ENCODE results near the gene NUPR2. TPM values are rescaled to one million over a fixed set of nuclear protein-coding genes. Genes with fewer than 3 reads are reported as not detected.
"Not testable (repeated sequence)": the region's sequence is repeated elsewhere in the genome, so short reads cannot be mapped to it uniquely, and the experiment has no call there.

NUPR2 gene
- not detected for polyA plus RNA-seq (2013, experiment 1 of 2)
- polyA plus RNA-seq (2013, experiment 2 of 2): not detected

DNA sequence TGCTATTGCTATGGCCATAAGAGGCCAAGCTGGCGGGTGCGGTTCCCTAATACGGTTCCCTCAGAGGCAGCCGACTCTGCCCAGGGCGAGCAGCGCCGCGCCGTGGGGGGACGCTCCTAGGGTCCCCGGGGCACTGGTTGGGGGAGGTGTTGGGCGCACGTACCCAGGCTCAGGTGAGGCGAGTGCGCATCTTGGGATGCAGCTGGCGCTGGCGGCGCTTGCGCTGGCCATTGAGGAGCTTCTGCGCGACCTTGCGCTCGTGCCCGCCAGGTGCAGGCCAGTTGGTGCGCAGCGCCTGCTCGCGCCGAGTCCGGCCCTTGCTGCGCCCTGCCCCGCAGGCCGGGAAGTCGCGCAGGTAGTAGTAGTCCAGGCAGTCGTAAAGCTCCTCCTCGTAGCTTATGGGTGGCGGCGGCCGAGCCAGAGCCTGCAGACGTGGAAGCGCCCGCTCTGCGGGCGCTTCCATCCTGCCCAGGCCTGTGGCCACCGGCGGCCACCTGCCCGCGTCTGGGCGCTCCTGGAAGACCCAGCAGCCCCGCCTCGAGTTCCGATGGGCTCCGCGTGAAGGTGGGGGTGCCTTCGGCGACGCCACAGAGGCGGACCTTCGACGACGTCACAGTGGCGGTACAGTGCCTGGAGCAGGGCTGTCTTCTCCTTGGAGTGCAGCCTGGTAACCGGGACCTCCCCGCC is at the start of gene NUPR2:
Gene NUPR2 (minus strand): TSS at position 566 of the 687 bp plus-strand sequence. CDS start 103 bp downstream, at position 463.
- Histone ChIP-seq H3K18ac (ENCODE audit: low read depth in 1 of 2, low read length in 2 of 2) (no peak within 1 kb of the TSS), H3K14ac (ENCODE audit: low read length in 2 of 2) (no peak within 1 kb of the TSS), H3K23ac (ENCODE audit: low read length in 2 of 2) (no peak within 1 kb of the TSS), H3K4ac (ENCODE audit: low read depth in 1 of 2, low read length in 2 of 2) (no peak within 1 kb of the TSS), H2BK120ac (ENCODE audit: low read depth, low read length) (no peak within 1 kb of the TSS), H4K91ac (ENCODE audit: low read length) (no peak within 1 kb of the TSS), H2BK12ac (ENCODE audit: low read length in 2 of 2) (no peak within 1 kb of the TSS), H3K4me1 (ENCODE audit: control insufficient read depth, insufficient read depth, low read depth, low read length) (no peaks in the 10 kb centered on the region), H2AK5ac (ENCODE audit: low read length, severe bottlenecking) (no peak within 1 kb of the TSS), H3K27ac (ENCODE audit: low read length, poor library complexity, severe bottlenecking) (no peak within 1 kb of the TSS), H3K4me3 (ENCODE audit: insufficient read depth in 1 of 2, low read depth in 1 of 2, low read length in 2 of 2) (no peak within 1 kb of the TSS), H3K9ac (ENCODE audit: low read length) (no peak within 1 kb of the TSS), H3K27me3 (ENCODE audit: control insufficient read depth in 1 of 2, insufficient read depth in 1 of 2, low read length in 2 of 2) (peaks cover 0 to 5% of the 10 kb centered on the region in 2 experiments), H2AFZ (ENCODE audit: low read depth, low read length) (no peak within 1 kb of the TSS), H2BK5ac (ENCODE audit: low read depth, low read length, poor library complexity, severe bottlenecking) (no peak within 1 kb of the TSS), H3K36me3 (ENCODE audit: control insufficient read depth in 1 of 2, insufficient read depth in 2 of 2, low read depth in 1 of 2, low read length in 2 of 2) (no peaks in the 10 kb centered on the region), H2BK15ac (ENCODE audit: low read depth, poor library complexity, severe bottlenecking) (no peak within 1 kb of the TSS), H3K4me2 (ENCODE audit: low read length, poor library complexity, severe bottlenecking) (no peak within 1 kb of the TSS), H3K9me3 (ENCODE audit: control insufficient read depth, low read length) (no peaks in the 10 kb centered on the region), H4K8ac (ENCODE audit: low read length) (no peak within 1 kb of the TSS), H3K79me1 (replicated peaks; ENCODE audit: low read length, poor library complexity, severe bottlenecking) (no peaks in the 10 kb centered on the region)
- 93% methylated on average over 65 of the region's 65 CpGs for WGBS
- no peak for DNase-seq

DNA sequence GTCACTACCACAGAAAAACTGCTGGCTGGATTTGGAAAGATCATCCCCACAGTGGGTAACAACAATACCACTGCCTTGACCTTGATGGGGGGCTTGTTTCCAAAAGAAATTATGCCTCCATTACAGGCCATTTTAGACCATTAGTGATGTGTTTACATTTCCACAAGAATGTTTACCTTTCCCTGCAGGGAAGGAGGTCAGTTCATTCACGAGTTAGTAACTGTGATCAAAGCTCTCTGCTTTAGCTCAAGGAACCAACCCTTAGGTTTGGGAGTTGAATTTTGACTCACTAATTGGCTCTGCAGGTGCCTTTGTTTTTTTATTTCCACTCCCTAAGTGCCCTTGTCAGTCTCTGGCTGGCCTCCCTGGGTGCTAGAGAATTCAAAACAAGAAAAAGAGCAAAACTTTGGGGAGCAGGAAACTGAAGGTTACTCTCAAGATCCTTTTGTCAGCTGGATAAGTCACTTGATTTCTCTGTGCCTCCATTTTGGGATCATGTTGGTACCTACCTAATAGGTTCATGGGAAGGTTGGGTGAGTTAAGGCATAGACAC is 41.1 kb upstream of the NUPR2 start:
- no peak overlapping the region for H2BK5ac ChIP-seq (ENCODE audit: low read depth, low read length, poor library complexity, severe bottlenecking)

DNA sequence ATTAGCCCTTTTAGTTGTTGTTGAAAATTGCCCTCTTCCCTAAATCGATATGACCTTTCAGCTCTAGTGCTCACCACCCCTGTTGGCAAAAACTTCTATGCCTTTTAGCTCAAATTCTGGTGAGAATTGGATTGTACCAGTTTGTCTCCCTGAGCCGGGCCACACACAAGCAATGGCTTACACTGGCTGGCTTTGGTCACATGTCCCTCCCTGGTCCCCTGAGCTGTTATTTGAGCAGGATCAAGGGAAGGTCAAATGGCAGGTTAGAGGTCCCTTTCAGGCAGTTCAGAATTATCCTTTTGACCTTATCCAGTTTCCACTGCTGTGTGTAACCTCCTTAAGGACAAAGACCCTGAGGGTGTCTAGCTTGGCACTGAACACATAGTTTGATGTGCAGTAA is 14.8 kb upstream of the NUPR2 start:
- not testable (repeated sequence) for H2AFZ ChIP-seq (ENCODE audit: low read depth, low read length); H3K4me3 ChIP-seq (ENCODE audit: insufficient read depth in 1 of 2, low read depth in 1 of 2, low read length in 2 of 2); H2AK5ac ChIP-seq (ENCODE audit: low read length, severe bottlenecking); H2BK12ac ChIP-seq (ENCODE audit: low read length in 2 of 2); H3K23ac ChIP-seq (ENCODE audit: low read length in 2 of 2); H2BK120ac ChIP-seq (ENCODE audit: low read depth, low read length); H2BK5ac ChIP-seq (ENCODE audit: low read depth, low read length, poor library complexity, severe bottlenecking); H3K18ac ChIP-seq (ENCODE audit: low read depth in 1 of 2, low read length in 2 of 2); H4K91ac ChIP-seq (ENCODE audit: low read length); H3K27me3 ChIP-seq (ENCODE audit: control insufficient read depth in 1 of 2, insufficient read depth in 1 of 2, low read length in 2 of 2); H2BK15ac ChIP-seq (ENCODE audit: low read depth, poor library complexity, severe bottlenecking); H3K9me3 ChIP-seq (ENCODE audit: control insufficient read depth, low read length); H3K4me1 ChIP-seq (ENCODE audit: control insufficient read depth, insufficient read depth, low read depth, low read length); H3K36me3 ChIP-seq (ENCODE audit: control insufficient read depth in 1 of 2, insufficient read depth in 2 of 2, low read depth in 1 of 2, low read length in 2 of 2); H3K27ac ChIP-seq (ENCODE audit: low read length, poor library complexity, severe bottlenecking); H3K79me1 ChIP-seq (replicated peaks; ENCODE audit: low read length, poor library complexity, severe bottlenecking); H4K8ac ChIP-seq (ENCODE audit: low read length); DNase-seq; H3K9ac ChIP-seq (ENCODE audit: low read length); H3K4me2 ChIP-seq (ENCODE audit: low read length, poor library complexity, severe bottlenecking); H3K14ac ChIP-seq (ENCODE audit: low read length in 2 of 2); H3K4ac ChIP-seq (ENCODE audit: low read depth in 1 of 2, low read length in 2 of 2)
- 63% methylated on average over 1 of the region's 2 CpGs for WGBS

More for the DNA sequence above, 41.1 kb upstream of the NUPR2 start:
- no peak overlapping the region for H3K14ac ChIP-seq (ENCODE audit: low read length in 2 of 2)
- no peak overlapping the region for H2BK15ac ChIP-seq (ENCODE audit: low read depth, poor library complexity, severe bottlenecking)
- H2BK120ac ChIP-seq (ENCODE audit: low read depth, low read length): no peak overlapping the region
- H3K9ac ChIP-seq (ENCODE audit: low read length): no peak overlapping the region
- H2BK12ac ChIP-seq (ENCODE audit: low read length in 2 of 2): no peak overlapping the region
- no peaks in the 10 kb centered on the region for H3K27me3 ChIP-seq (ENCODE audit: control insufficient read depth in 1 of 2, insufficient read depth in 1 of 2, low read length in 2 of 2)
- H2AFZ ChIP-seq (ENCODE audit: low read depth, low read length): no peak overlapping the region
- H3K79me1 ChIP-seq (replicated peaks; ENCODE audit: low read length, poor library complexity, severe bottlenecking): no peaks in the 10 kb centered on the region
- H3K23ac ChIP-seq (ENCODE audit: low read length in 2 of 2): no peak overlapping the region
- H2AK5ac ChIP-seq (ENCODE audit: low read length, severe bottlenecking): no peak overlapping the region
- H3K4ac ChIP-seq (ENCODE audit: low read depth in 1 of 2, low read length in 2 of 2): no peak overlapping the region
- H3K9me3 ChIP-seq (ENCODE audit: control insufficient read depth, low read length): peaks cover 16% of the 10 kb centered on the region
- H4K8ac ChIP-seq (ENCODE audit: low read length): no peak overlapping the region
- no peaks in the 10 kb centered on the region for H3K4me1 ChIP-seq (ENCODE audit: control insufficient read depth, insufficient read depth, low read depth, low read length)
- H3K36me3 ChIP-seq (ENCODE audit: control insufficient read depth in 1 of 2, insufficient read depth in 2 of 2, low read depth in 1 of 2, low read length in 2 of 2): no peaks in the 10 kb centered on the region
- no peak overlapping the region for H4K91ac ChIP-seq (ENCODE audit: low read length)
- H3K18ac ChIP-seq (ENCODE audit: low read depth in 1 of 2, low read length in 2 of 2): no peak overlapping the region
- H3K4me2 ChIP-seq (ENCODE audit: low read length, poor library complexity, severe bottlenecking): no peak overlapping the region
- no peak overlapping the region for H3K27ac ChIP-seq (ENCODE audit: low read length, poor library complexity, severe bottlenecking)
- WGBS: 33% methylated on average over 1 of the region's 1 CpG
- no peak overlapping the region for H3K4me3 ChIP-seq (ENCODE audit: insufficient read depth in 1 of 2, low read depth in 1 of 2, low read length in 2 of 2)
- no peak for DNase-seq

DNA sequence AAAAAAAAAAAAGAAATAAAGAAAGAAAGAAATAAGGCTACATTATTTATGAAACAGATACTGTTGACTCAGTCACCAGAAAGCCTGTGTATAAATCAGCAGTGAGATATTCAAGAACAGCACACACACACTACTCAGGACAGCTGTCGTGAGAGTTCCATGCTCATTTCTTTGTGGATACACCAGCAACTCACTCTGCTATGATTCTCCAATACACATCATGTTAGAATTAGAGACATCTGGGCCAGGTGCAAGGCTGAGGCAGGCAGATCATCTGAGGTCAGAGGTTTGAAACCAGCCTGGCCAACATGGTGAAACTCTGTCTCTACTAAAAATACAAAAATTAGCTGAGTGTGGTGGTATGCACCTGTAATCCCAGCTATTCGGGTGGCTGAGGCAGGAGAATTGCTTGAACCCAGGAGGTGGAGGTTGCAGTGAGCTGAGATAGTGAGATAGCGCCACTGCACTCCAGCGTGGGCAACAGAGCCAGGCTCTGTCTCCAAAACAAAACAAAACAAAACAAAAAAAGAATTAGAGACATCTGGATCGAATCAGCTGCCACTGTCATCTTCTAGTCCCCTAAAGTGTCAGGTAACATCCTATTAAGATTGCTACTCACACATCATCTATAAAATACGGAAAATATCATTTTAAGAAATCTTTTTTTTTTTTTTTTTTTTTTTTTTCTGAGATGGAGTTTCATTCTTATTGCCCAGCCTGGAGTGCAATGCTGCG is 11.2 kb upstream of the NUPR2 start:
- no peaks in the 10 kb centered on the region for H3K27me3 ChIP-seq (ENCODE audit: control insufficient read depth in 1 of 2, insufficient read depth in 1 of 2, low read length in 2 of 2)
- H4K91ac ChIP-seq (ENCODE audit: low read length): no peak overlapping the region
- H3K14ac ChIP-seq (ENCODE audit: low read length in 2 of 2): no peak overlapping the region
- no peak overlapping the region for H3K27ac ChIP-seq (ENCODE audit: low read length, poor library complexity, severe bottlenecking)
- H3K36me3 ChIP-seq (ENCODE audit: control insufficient read depth in 1 of 2, insufficient read depth in 2 of 2, low read depth in 1 of 2, low read length in 2 of 2): no peaks in the 10 kb centered on the region
- 58% methylated on average over 4 of the region's 7 CpGs for WGBS
- H4K8ac ChIP-seq (ENCODE audit: low read length): no peak overlapping the region
- H3K4me3 ChIP-seq (ENCODE audit: insufficient read depth in 1 of 2, low read depth in 1 of 2, low read length in 2 of 2): no peak overlapping the region
- H2AFZ ChIP-seq (ENCODE audit: low read depth, low read length): no peak overlapping the region
- no peak overlapping the region for H2BK12ac ChIP-seq (ENCODE audit: low read length in 2 of 2)
- no peak overlapping the region for H2BK5ac ChIP-seq (ENCODE audit: low read depth, low read length, poor library complexity, severe bottlenecking)
- H2BK120ac ChIP-seq (ENCODE audit: low read depth, low read length): no peak overlapping the region
- no peak overlapping the region for H3K4ac ChIP-seq (ENCODE audit: low read depth in 1 of 2, low read length in 2 of 2)
- H3K4me2 ChIP-seq (ENCODE audit: low read length, poor library complexity, severe bottlenecking): no peak overlapping the region
- no peak overlapping the region for H3K18ac ChIP-seq (ENCODE audit: low read depth in 1 of 2, low read length in 2 of 2)
- no peaks in the 10 kb centered on the region for H3K9me3 ChIP-seq (ENCODE audit: control insufficient read depth, low read length)
- no peaks in the 10 kb centered on the region for H3K79me1 ChIP-seq (replicated peaks; ENCODE audit: low read length, poor library complexity, severe bottlenecking)
- no peak for DNase-seq
- H3K4me1 ChIP-seq (ENCODE audit: control insufficient read depth, insufficient read depth, low read depth, low read length): no peaks in the 10 kb centered on the region
- no peak overlapping the region for H3K23ac ChIP-seq (ENCODE audit: low read length in 2 of 2)
- H2AK5ac ChIP-seq (ENCODE audit: low read length, severe bottlenecking): no peak overlapping the region
- H2BK15ac ChIP-seq (ENCODE audit: low read depth, poor library complexity, severe bottlenecking): no peak overlapping the region
- H3K9ac ChIP-seq (ENCODE audit: low read length): no peak overlapping the region

All from mesenchymal stem cell (in vitro differentiated cells and primary cell).